Measurements from ENCODE around the gene TUBG2. TPM values are rescaled to one million over a fixed set of nuclear protein-coding genes. Genes with fewer than 3 reads are reported as not detected.

The TUBG2 gene
- total RNA-seq, 2 experiments from 2014 or later = 9.0 to 9.7 TPM

GRCh38 chr17:42691021-42691545 is 32.0 kb downstream of the TUBG2 start:
- H3K27ac ChIP-seq (ENCODE audit: low read depth in 1 of 2, low read length in 2 of 2) = no peak overlapping the region
- POLR2A ChIA-PET = no interaction called here
- CTCF ChIA-PET = no interaction called here
- no peak for DNase-seq
- H3K4me3 Mint-ChIP-seq = no peak overlapping the region
- H3K9me3 Mint-ChIP-seq = no peaks in the 10 kb centered on the region
- no peak for ATAC-seq (ENCODE audit: poor library complexity)
- TF ChIP-seq CTCF (IDR thresholded peaks at IDR 0.05) = no peak
- no peaks in the 10 kb centered on the region for H3K4me1 ChIP-seq (ENCODE audit: insufficient read depth, low read length)
- no peak overlapping the region for H3K4me3 ChIP-seq (ENCODE audit: low read length)
- H3K27ac Mint-ChIP-seq = no peak overlapping the region
- peaks cover 7% of the 10 kb centered on the region for H3K36me3 ChIP-seq (ENCODE audit: insufficient read depth, low read length)
- no peaks in the 10 kb centered on the region for H3K27me3 Mint-ChIP-seq
- intact Hi-C loops (cut with DNase I, micrococcal nuclease) = no loop called here
- H3K9me3 ChIP-seq (ENCODE audit: control insufficient read depth in 1 of 2, insufficient read depth in 1 of 2, low read length in 2 of 2) = no peaks in the 10 kb centered on the region
- H3K36me3 Mint-ChIP-seq (ENCODE audit: low read depth) = peaks cover 5% of the 10 kb centered on the region
- no peaks in the 10 kb centered on the region for H3K4me1 Mint-ChIP-seq (ENCODE audit: low read depth)
- no peaks in the 10 kb centered on the region for H3K27me3 ChIP-seq (ENCODE audit: control insufficient read depth in 1 of 2, insufficient read depth in 2 of 2, low read length in 2 of 2)

GRCh38 chr17:42692489-42692888 is 33.4 kb downstream of the TUBG2 start:
- peaks cover 8% of the 10 kb centered on the region for H3K36me3 ChIP-seq (ENCODE audit: insufficient read depth, low read length)
- no peak overlapping the region for H3K27ac ChIP-seq (ENCODE audit: low read depth in 1 of 2, low read length in 2 of 2)
- no peaks in the 10 kb centered on the region for H3K9me3 ChIP-seq (ENCODE audit: control insufficient read depth in 1 of 2, insufficient read depth in 1 of 2, low read length in 2 of 2)
- no peak overlapping the region for H3K27ac Mint-ChIP-seq
- H3K4me1 Mint-ChIP-seq (ENCODE audit: low read depth) = no peaks in the 10 kb centered on the region
- ChIA-PET CTCF (no interaction called here), POLR2A (no interaction called here)
- DNase-seq (no peak), ATAC-seq (ENCODE audit: poor library complexity) (no peak)
- intact Hi-C loops (cut with DNase I, micrococcal nuclease) = no loop called here
- no peak for TF ChIP-seq CTCF (IDR thresholded peaks at IDR 0.05)
- H3K27me3 ChIP-seq (ENCODE audit: control insufficient read depth in 1 of 2, insufficient read depth in 2 of 2, low read length in 2 of 2) = no peaks in the 10 kb centered on the region
- peaks cover 6% of the 10 kb centered on the region for H3K36me3 Mint-ChIP-seq (ENCODE audit: low read depth)
- no peaks in the 10 kb centered on the region for H3K9me3 Mint-ChIP-seq
- no peak overlapping the region for H3K4me3 ChIP-seq (ENCODE audit: low read length)
- H3K27me3 Mint-ChIP-seq = no peaks in the 10 kb centered on the region
- no peaks in the 10 kb centered on the region for H3K4me1 ChIP-seq (ENCODE audit: insufficient read depth, low read length)
- H3K4me3 Mint-ChIP-seq = no peak overlapping the region

- TF ChIP-seq CTCF (IDR thresholded peaks at IDR 0.05) = no peak
- Histone ChIP-seq H3K4me1 (ENCODE audit: insufficient read depth, low read length) (no peaks in the 10 kb centered on the region), H3K36me3 (ENCODE audit: insufficient read depth, low read length) (peaks cover 8% of the 10 kb centered on the region), H3K27ac (ENCODE audit: low read depth in 1 of 2, low read length in 2 of 2) (no peak overlapping the region), H3K4me3 (ENCODE audit: low read length) (no peak overlapping the region), H3K27me3 (ENCODE audit: control insufficient read depth in 1 of 2, insufficient read depth in 2 of 2, low read length in 2 of 2) (no peaks in the 10 kb centered on the region), H3K9me3 (ENCODE audit: control insufficient read depth in 1 of 2, insufficient read depth in 1 of 2, low read length in 2 of 2) (no peaks in the 10 kb centered on the region)
- POLR2A ChIA-PET = no interaction called here
- intact Hi-C loops (cut with DNase I, micrococcal nuclease) = no loop called here
- H3K9me3 Mint-ChIP-seq = no peaks in the 10 kb centered on the region
- H3K36me3 Mint-ChIP-seq (ENCODE audit: low read depth) = peaks cover 9% of the 10 kb centered on the region
- H3K27me3 Mint-ChIP-seq = no peaks in the 10 kb centered on the region
- ATAC-seq (ENCODE audit: poor library complexity) = no peak
- CTCF ChIA-PET = no interaction called here
- no peak for DNase-seq
- H3K4me3 Mint-ChIP-seq = no peak overlapping the region
- no peaks in the 10 kb centered on the region for H3K4me1 Mint-ChIP-seq (ENCODE audit: low read depth)
- no peak overlapping the region for H3K27ac Mint-ChIP-seq
These were observed 35.4 kb downstream of the TUBG2 start for GRCh38 chr17:42694524-42694923.
